ENCODE measurements around the gene RUBCN.
"Not testable (repeated sequence)": the region's sequence is repeated elsewhere in the genome, so short reads cannot be mapped to it uniquely, and the experiment has no call there.

RUBCN gene

GRCh38 chr3:197661234-197661834 is 75.4 kb downstream of the RUBCN start:
- in situ Hi-C loops (cut with MboI; ENCODE audit: low sequenced_read_pairs), result not testable (repeated sequence)

GRCh38 chr3:197659701-197660100 is 77.0 kb downstream of the RUBCN start:
- in situ Hi-C loops (cut with MboI; ENCODE audit: low sequenced_read_pairs), result not testable (repeated sequence)

- in situ Hi-C loops (cut with MboI; ENCODE audit: low sequenced_read_pairs), result not testable (repeated sequence)
Observed at GRCh38 chr3:197659144-197659543, 77.6 kb downstream of the RUBCN start.

GRCh38 chr3:197658706-197659105 is 78.0 kb downstream of the RUBCN start:
- in situ Hi-C loops (cut with MboI; ENCODE audit: low sequenced_read_pairs), result not testable (repeated sequence)

- in situ Hi-C loops (cut with MboI; ENCODE audit: low sequenced_read_pairs), result not testable (repeated sequence)
Observed at GRCh38 chr3:197657541-197658292, 79.0 kb downstream of the RUBCN start.

GRCh38 chr3:197656960-197657359 is 79.7 kb downstream of the RUBCN start:
- in situ Hi-C loops (cut with MboI; ENCODE audit: low sequenced_read_pairs), result not testable (repeated sequence)

GRCh38 chr3:197656129-197656528 is 80.6 kb downstream of the RUBCN start:
- in situ Hi-C loops (cut with MboI; ENCODE audit: low sequenced_read_pairs), result not testable (repeated sequence)

- in situ Hi-C loops (cut with MboI; ENCODE audit: low sequenced_read_pairs), result not testable (repeated sequence)
Observed at GRCh38 chr3:197654998-197655330, 81.7 kb downstream of the RUBCN start.

- in situ Hi-C loops (cut with MboI; ENCODE audit: low sequenced_read_pairs), result not testable (repeated sequence)
Observed at GRCh38 chr3:197654090-197654997, 82.4 kb downstream of the RUBCN start.

GRCh38 chr3:197652860-197653259 is 83.8 kb downstream of the RUBCN start:
- in situ Hi-C loops (cut with MboI; ENCODE audit: low sequenced_read_pairs), result not testable (repeated sequence)

- in situ Hi-C loops (cut with MboI; ENCODE audit: low sequenced_read_pairs), result not testable (repeated sequence)
Observed at GRCh38 chr3:197647649-197648048, 89.1 kb downstream of the RUBCN start.

GRCh38 chr3:197647191-197647590 is 89.5 kb downstream of the RUBCN start:
- in situ Hi-C loops (cut with MboI; ENCODE audit: low sequenced_read_pairs), result not testable (repeated sequence)

GRCh38 chr3:197646294-197646693 is 90.4 kb downstream of the RUBCN start:
- in situ Hi-C loops (cut with MboI; ENCODE audit: low sequenced_read_pairs), result not testable (repeated sequence)

GRCh38 chr3:197637556-197637955 is 99.1 kb downstream of the RUBCN start:
- in situ Hi-C loops (cut with MboI; ENCODE audit: low sequenced_read_pairs), result not testable (repeated sequence)

GRCh38 chr3:197631989-197632388 is 104.7 kb downstream of the RUBCN start:
- in situ Hi-C loops (cut with MboI; ENCODE audit: low sequenced_read_pairs), result not testable (repeated sequence)

- in situ Hi-C loops (cut with MboI; ENCODE audit: low sequenced_read_pairs), result not testable (repeated sequence)
Observed at GRCh38 chr3:197630766-197631165, 105.9 kb downstream of the RUBCN start.

GRCh38 chr3:197629286-197629685 is 107.4 kb downstream of the RUBCN start:
- in situ Hi-C loops (cut with MboI; ENCODE audit: low sequenced_read_pairs), result not testable (repeated sequence)

GRCh38 chr3:197627772-197628523 is 108.8 kb downstream of the RUBCN start:
- in situ Hi-C loops (cut with MboI; ENCODE audit: low sequenced_read_pairs), result not testable (repeated sequence)

- in situ Hi-C loops (cut with MboI; ENCODE audit: low sequenced_read_pairs), result not testable (repeated sequence)
Observed at GRCh38 chr3:197627158-197627771, 109.4 kb downstream of the RUBCN start.

- in situ Hi-C loops (cut with MboI; ENCODE audit: low sequenced_read_pairs), result not testable (repeated sequence)
Observed at GRCh38 chr3:197626404-197627157, 110.1 kb downstream of the RUBCN start.
